Panc1 (cell line): Measurements from ENCODE around the gene ANO2. TPM values are rescaled to one million over a fixed set of nuclear protein-coding genes. Genes with fewer than 3 reads are reported as not detected.

Experiments
- ATAC-seq: fragments of 200-7000 bp; cut with Tn5 transposase; 2 replicates; pipeline ENCODE4 v1.9.1; 2020; ENCODE audit warnings: mild to moderate bottlenecking, moderate library complexity
- BruUV-seq: library from RNA; stranded (reverse); fragments of 400-500 nt; replicated peaks from 2 replicates; lab custom pipeline; 2021; lab: Mats Ljungman, UMichigan
- CTCF ChIA-PET: fragments of 300-600 bp; sonication (Branson Sonifier 250); formaldehyde crosslinking; loops from one replicate; lab custom pipeline; 2022; ENCODE audit warnings: antibody characterized with exemption; lab: Charles Lee
- POLR2A ChIA-PET: fragments of 300-600 bp; sonication (Branson Sonifier 250); formaldehyde crosslinking; loops from one replicate; lab custom pipeline; 2022; ENCODE audit warnings: antibody characterized with exemption; lab: Charles Lee
- DNase-seq: peaks from one replicate; pipeline ENCODE4 v3.0.0-alpha.2; 2010; ENCODE audit warnings: low read depth, low spot score
- H3K27ac ChIP-seq: 2 replicates; pipeline ENCODE4 v1.5.1; 2011; ENCODE audit warnings: mild to moderate bottlenecking, low read length, inconsistent platforms
- H3K27me3 ChIP-seq: fragments of 200-500 bp; sonication (Bioruptor generic); 2 replicates; pipeline ENCODE4 v1.6.0; 2014; ENCODE audit warnings: low read length, inconsistent platforms; ENCODE audit not compliant: control insufficient read depth, insufficient read depth
- H3K36me3 ChIP-seq: fragments of 200-500 bp; sonication (Bioruptor generic); 2 replicates; pipeline ENCODE4 v1.5.1; 2014; ENCODE audit warnings: inconsistent platforms, mild to moderate bottlenecking, low read length, moderate library complexity; ENCODE audit not compliant: control insufficient read depth, insufficient read depth
- H3K4me1 ChIP-seq: 2 replicates; pipeline ENCODE4 v1.5.1; 2011; ENCODE audit warnings: inconsistent platforms, mild to moderate bottlenecking, low read length, moderate library complexity; ENCODE audit not compliant: control insufficient read depth, insufficient read depth
- H3K4me3 ChIP-seq, 2 experiments: 2 replicates each; pipeline ENCODE4 v1.5.1; 2011 to 2012; ENCODE audit warnings: low read depth in 2 of 2, low read length in 2 of 2, mild to moderate bottlenecking in 2 of 2, inconsistent platforms in 1 of 2, moderate library complexity in 1 of 2
- H3K9me3 ChIP-seq: fragments of 200-500 bp; sonication (Bioruptor generic); 2 replicates; pipeline ENCODE4 v1.5.1; 2014; ENCODE audit warnings: low read depth, mild to moderate bottlenecking, inconsistent platforms, low read length, moderate library complexity; ENCODE audit not compliant: control insufficient read depth, insufficient read depth
- POLR2AphosphoS5 ChIP-seq: IDR thresholded peaks from 2 replicates; pipeline ENCODE4 v1.6.1; 2012; ENCODE audit warnings: mild to moderate bottlenecking, low read depth, low read length, moderate library complexity
- SIN3A ChIP-seq: IDR thresholded peaks from 2 replicates; pipeline ENCODE4 v1.6.1; 2012; ENCODE audit warnings: low read depth, mild to moderate bottlenecking, low read length, moderate library complexity, borderline replicate concordance; ENCODE audit not compliant: insufficient read depth
- TCF7L2 ChIP-seq: IDR thresholded peaks from 2 replicates; pipeline ENCODE4 v1.6.1; 2011; ENCODE audit warnings: mild to moderate bottlenecking, low read depth, low read length, inconsistent platforms
- in situ Hi-C: cut with HindIII; loops from 2 replicates; pipeline ENCODE4 v1.10.0; 2016; ENCODE audit warnings: low sequenced_read_pairs, low pct_unique_long_range_greater_than_20kb
- intact Hi-C: fragments of 100-400 bp; cut with micrococcal nuclease; formaldehyde crosslinking; loops from one replicate; pipeline ENCODE4 v1.10.0; 2022; ENCODE audit not compliant: unreplicated experiment
- total RNA-seq: library from RNA; stranded (reverse); gene quantifications from one replicate; pipeline ENCODE4 v1.2.1, GENCODE V29; 2021; ENCODE audit not compliant: unreplicated experiment
- TF ChIP-seq, protein P1 (sequence below): fragments of 450-650 bp; IDR thresholded peaks from 2 replicates; pipeline ENCODE4 v1.5.1; 2017; ENCODE audit warnings: mild to moderate bottlenecking
- TF ChIP-seq, protein P2 (sequence below), 2 experiments: IDR thresholded peaks; 2 replicates each; pipeline ENCODE4 v1.6.1; 2011 to 2012; ENCODE audit warnings: low read depth in 2 of 2, control low read depth in 1 of 2, low read length in 1 of 2, mild to moderate bottlenecking in 1 of 2, moderate library complexity in 1 of 2; ENCODE audit not compliant: insufficient read depth in 1 of 2

ANO2 gene
- total RNA-seq, 1 experiment from 2014 or later = not detected

DNA sequence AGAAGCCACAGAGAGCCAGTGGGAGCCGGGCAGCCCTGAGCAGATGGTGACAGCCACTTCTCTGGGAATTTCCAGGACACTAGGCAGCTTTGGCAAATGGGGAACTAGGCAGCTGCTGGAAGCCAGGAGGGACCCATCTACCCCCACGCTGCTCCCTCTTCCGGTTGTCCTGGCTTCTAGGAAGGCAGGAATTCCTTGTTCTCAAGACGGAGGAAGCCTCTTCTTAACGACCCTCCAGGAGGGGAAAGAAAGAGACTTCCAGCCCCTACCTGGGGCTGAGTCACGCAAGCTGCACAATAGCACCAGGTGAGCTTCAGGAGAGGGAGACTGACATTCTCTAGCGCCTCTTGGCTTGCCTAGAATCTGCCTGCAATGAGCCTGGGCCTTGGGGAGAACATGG, 141.5 kb downstream of the ANO2 start:
- ChIA-PET CTCF (no interaction called here), POLR2A (no interaction called here)
- Histone ChIP-seq H3K4me1 (no peaks in the 10 kb centered on the region), H3K27me3 (peaks cover 4% of the 10 kb centered on the region), H3K36me3 (no peaks in the 10 kb centered on the region), H3K27ac (no peak overlapping the region), H3K4me3 (no peak overlapping the region), H3K9me3 (no peaks in the 10 kb centered on the region)
- intact Hi-C loops = no loop called here
- no TSS peak for BruUV-seq
- no peak for TF ChIP-seq POLR2AphosphoS5
- TF ChIP-seq, protein P1, sequence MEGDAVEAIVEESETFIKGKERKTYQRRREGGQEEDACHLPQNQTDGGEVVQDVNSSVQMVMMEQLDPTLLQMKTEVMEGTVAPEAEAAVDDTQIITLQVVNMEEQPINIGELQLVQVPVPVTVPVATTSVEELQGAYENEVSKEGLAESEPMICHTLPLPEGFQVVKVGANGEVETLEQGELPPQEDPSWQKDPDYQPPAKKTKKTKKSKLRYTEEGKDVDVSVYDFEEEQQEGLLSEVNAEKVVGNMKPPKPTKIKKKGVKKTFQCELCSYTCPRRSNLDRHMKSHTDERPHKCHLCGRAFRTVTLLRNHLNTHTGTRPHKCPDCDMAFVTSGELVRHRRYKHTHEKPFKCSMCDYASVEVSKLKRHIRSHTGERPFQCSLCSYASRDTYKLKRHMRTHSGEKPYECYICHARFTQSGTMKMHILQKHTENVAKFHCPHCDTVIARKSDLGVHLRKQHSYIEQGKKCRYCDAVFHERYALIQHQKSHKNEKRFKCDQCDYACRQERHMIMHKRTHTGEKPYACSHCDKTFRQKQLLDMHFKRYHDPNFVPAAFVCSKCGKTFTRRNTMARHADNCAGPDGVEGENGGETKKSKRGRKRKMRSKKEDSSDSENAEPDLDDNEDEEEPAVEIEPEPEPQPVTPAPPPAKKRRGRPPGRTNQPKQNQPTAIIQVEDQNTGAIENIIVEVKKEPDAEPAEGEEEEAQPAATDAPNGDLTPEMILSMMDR = no peak
- TF ChIP-seq TCF7L2 = no peak
- no peak for TF ChIP-seq SIN3A
- TF ChIP-seq, protein P2, sequence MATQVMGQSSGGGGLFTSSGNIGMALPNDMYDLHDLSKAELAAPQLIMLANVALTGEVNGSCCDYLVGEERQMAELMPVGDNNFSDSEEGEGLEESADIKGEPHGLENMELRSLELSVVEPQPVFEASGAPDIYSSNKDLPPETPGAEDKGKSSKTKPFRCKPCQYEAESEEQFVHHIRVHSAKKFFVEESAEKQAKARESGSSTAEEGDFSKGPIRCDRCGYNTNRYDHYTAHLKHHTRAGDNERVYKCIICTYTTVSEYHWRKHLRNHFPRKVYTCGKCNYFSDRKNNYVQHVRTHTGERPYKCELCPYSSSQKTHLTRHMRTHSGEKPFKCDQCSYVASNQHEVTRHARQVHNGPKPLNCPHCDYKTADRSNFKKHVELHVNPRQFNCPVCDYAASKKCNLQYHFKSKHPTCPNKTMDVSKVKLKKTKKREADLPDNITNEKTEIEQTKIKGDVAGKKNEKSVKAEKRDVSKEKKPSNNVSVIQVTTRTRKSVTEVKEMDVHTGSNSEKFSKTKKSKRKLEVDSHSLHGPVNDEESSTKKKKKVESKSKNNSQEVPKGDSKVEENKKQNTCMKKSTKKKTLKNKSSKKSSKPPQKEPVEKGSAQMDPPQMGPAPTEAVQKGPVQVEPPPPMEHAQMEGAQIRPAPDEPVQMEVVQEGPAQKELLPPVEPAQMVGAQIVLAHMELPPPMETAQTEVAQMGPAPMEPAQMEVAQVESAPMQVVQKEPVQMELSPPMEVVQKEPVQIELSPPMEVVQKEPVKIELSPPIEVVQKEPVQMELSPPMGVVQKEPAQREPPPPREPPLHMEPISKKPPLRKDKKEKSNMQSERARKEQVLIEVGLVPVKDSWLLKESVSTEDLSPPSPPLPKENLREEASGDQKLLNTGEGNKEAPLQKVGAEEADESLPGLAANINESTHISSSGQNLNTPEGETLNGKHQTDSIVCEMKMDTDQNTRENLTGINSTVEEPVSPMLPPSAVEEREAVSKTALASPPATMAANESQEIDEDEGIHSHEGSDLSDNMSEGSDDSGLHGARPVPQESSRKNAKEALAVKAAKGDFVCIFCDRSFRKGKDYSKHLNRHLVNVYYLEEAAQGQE (IDR thresholded peaks at IDR 0.05; ENCODE audit: insufficient read depth in 1 of 2, low read depth in 2 of 2, low read length in 1 of 2) = no peak
- in situ Hi-C loops = no loop called here
- ATAC-seq (no peak), DNase-seq (no peak)

DNA sequence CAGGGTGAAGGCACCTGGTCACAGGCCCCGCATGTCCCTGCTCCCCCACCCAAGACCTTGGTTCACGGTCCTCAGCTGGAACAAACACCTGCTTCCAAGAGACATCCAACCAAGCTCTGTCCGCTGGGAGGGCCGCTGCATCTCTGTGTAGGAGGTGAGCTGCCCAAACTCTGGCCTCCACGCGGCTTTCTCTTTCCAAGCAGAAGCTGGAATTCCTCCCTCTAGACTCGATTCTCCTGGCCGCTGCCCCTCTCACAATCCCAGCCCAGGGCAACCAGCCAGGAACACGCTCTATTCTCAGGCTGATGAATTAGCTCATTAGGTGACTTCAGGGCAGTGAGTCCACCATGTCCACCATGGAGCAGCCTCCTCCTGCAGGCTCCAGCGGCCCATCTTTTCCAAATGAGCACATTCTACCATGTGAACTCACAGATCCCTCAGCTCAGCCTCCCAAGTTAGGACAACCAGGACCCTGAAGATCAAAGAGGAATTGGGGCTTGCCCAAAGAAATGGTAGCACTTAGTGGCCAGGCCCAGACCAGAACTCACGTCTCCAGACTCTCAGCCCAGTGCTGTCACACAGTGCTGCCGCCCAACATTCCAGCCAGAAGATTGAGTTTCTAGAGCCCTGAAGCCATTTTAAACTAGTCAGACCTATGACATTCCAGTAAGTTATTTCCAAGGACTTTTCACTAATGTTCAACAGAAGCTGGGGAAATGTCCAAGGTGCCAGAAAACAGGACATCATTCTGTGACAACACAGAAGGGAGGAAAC, 146.6 kb downstream of the ANO2 start:
- intact Hi-C loops (no loop called here), in situ Hi-C loops (no loop called here)
- H3K4me1 ChIP-seq = no peaks in the 10 kb centered on the region
- no TSS peak for BruUV-seq
- no peak overlapping the region for H3K4me3 ChIP-seq
- DNase-seq = no peak
- ChIA-PET CTCF (no interaction called here), POLR2A (no interaction called here)
- no peaks in the 10 kb centered on the region for H3K36me3 ChIP-seq
- no peak for ATAC-seq
- TF ChIP-seq, protein P1 = no peak
- no peak for TF ChIP-seq SIN3A
- no peak for TF ChIP-seq POLR2AphosphoS5
- no peak for TF ChIP-seq TCF7L2
- TF ChIP-seq, protein P2 (IDR thresholded peaks at IDR 0.05; ENCODE audit: insufficient read depth in 1 of 2, low read depth in 2 of 2, low read length in 1 of 2) = no peak
- no peaks in the 10 kb centered on the region for H3K9me3 ChIP-seq
- H3K27me3 ChIP-seq = no peaks in the 10 kb centered on the region; the same call in 1 of the 2 replicates
- no peak overlapping the region for H3K27ac ChIP-seq
